MM.1S (cell line): ENCODE data around the gene TPM4.

ENCODE experiments used
- DNase-seq: peaks from one replicate; pipeline ENCODE4 v3.0.0-alpha.2; 2015
- H2AFZ ChIP-seq: fragments of 300-600 bp; sonication (generic); 2 replicates; pipeline ENCODE4 v1.6.0; 2016; ENCODE audit warnings: antibody characterized with exemption, low read length
- H3F3A ChIP-seq: fragments of 300-600 bp; sonication (generic); 2 replicates; pipeline ENCODE4 v1.6.1; 2016; ENCODE audit warnings: mild to moderate bottlenecking, antibody characterized with exemption, low read length, moderate library complexity, mixed read lengths; ENCODE audit not compliant: insufficient read depth
- H3K27ac ChIP-seq: fragments of 300-600 bp; sonication (generic); 2 replicates; pipeline ENCODE4 v1.5.1; 2016; ENCODE audit warnings: mild to moderate bottlenecking, low read length
- H3K27me3 ChIP-seq: fragments of 300-600 bp; sonication (generic); replicated peaks from 2 replicates; pipeline ENCODE4 v1.6.0; 2016; ENCODE audit warnings: low read length; ENCODE audit not compliant: insufficient read depth
- H3K36me3 ChIP-seq: fragments of 300-600 bp; sonication (generic); replicated peaks from 2 replicates; pipeline ENCODE4 v1.6.1; 2016; ENCODE audit warnings: mild to moderate bottlenecking, low read length, mixed read lengths; ENCODE audit not compliant: insufficient read depth
- H3K4me1 ChIP-seq: fragments of 300-600 bp; sonication (generic); 2 replicates; pipeline ENCODE4 v1.6.1; 2016; ENCODE audit warnings: low read length, mixed read lengths
- H3K4me2 ChIP-seq: fragments of 300-600 bp; sonication (generic); 2 replicates; pipeline ENCODE4 v1.6.0; 2016; ENCODE audit warnings: low read depth, low read length
- H3K4me3 ChIP-seq: fragments of 300-600 bp; sonication (generic); 2 replicates; pipeline ENCODE4 v1.5.1; 2016; ENCODE audit warnings: low read length, mixed read lengths
- H3K79me2 ChIP-seq: fragments of 300-600 bp; sonication (generic); 2 replicates; pipeline ENCODE4 v1.6.1; 2016; ENCODE audit warnings: mixed run types, low read length, mixed read lengths
- H3K9ac ChIP-seq: fragments of 300-600 bp; sonication (generic); 2 replicates; pipeline ENCODE4 v1.6.1; 2016; ENCODE audit warnings: low read length, mixed read lengths
- H3K9me2 ChIP-seq: fragments of 300-600 bp; sonication (generic); replicated peaks from 2 replicates; pipeline ENCODE4 v1.6.1; 2016; ENCODE audit warnings: mild to moderate bottlenecking, low read length, mixed read lengths; ENCODE audit not compliant: insufficient read depth
- H3K9me3 ChIP-seq: fragments of 300-600 bp; sonication (generic); replicated peaks from 2 replicates; pipeline ENCODE4 v1.6.1; 2016; ENCODE audit warnings: mild to moderate bottlenecking, low read length, mixed read lengths; ENCODE audit not compliant: insufficient read depth
- H4K20me1 ChIP-seq: fragments of 300-600 bp; sonication (generic); 2 replicates; pipeline ENCODE4 v1.6.1; 2016; ENCODE audit warnings: mild to moderate bottlenecking, low read length, moderate library complexity, mixed read lengths; ENCODE audit not compliant: insufficient read depth
- EZH2 ChIP-seq: fragments of 300-600 bp; sonication (generic); optimal IDR thresholded peaks from 2 replicates; pipeline ENCODE3; 2017; ENCODE audit warnings: low read depth, mild to moderate bottlenecking, antibody characterized with exemption, low read length, mixed read lengths
- EZH2phosphoT487 ChIP-seq: fragments of 300-600 bp; sonication (generic); IDR thresholded peaks from 2 replicates; pipeline ENCODE4 v1.6.1; 2018; ENCODE audit warnings: antibody characterized with exemption, low read length
- TF ChIP-seq, protein P1 (sequence below): fragments of 300-600 bp; sonication (generic); IDR thresholded peaks from 2 replicates; pipeline ENCODE4 v1.5.1; 2016; ENCODE audit warnings: antibody characterized with exemption, low read length, mixed read lengths

TPM4 gene

DNA sequence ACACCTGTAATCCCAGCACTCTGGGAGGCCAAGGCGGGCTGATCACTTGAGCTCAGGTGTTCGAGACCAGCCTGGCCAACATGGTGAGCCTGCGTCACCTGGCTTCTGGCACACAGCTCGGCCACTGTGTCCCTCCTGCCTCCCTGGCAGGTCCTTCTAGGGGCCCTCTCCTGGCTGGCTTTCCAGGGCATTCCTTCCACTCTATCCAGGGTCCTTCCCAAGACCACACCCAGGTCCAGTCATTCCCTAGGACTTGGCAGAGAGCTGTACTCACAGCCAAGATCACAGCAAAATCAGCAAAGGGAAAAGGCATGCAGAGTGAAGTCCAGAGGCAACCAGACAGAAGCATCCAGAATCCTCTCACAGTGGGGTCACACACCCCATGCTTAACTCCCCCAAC lies 57.5 kb downstream of the TPM4 start:
- H3K27ac ChIP-seq, result peak overlapping the region; percentile 92
- no peaks in the 10 kb centered on the region for H3K27me3 ChIP-seq
- no peaks in the 10 kb centered on the region for H4K20me1 ChIP-seq
- H3K36me3 ChIP-seq, result peaks cover 24% of the 10 kb centered on the region
- peaks cover 48% of the 10 kb centered on the region for H3K79me2 ChIP-seq
- no peaks in the 10 kb centered on the region for H3K9me3 ChIP-seq
- H3K9ac ChIP-seq, result peak overlapping the region; percentile 39
- no peaks in the 10 kb centered on the region for H3K9me2 ChIP-seq
- H3F3A ChIP-seq, result peaks cover 46% of the 10 kb centered on the region
- peaks cover 40% of the 10 kb centered on the region for H3K4me1 ChIP-seq
- TF ChIP-seq, protein P1, sequence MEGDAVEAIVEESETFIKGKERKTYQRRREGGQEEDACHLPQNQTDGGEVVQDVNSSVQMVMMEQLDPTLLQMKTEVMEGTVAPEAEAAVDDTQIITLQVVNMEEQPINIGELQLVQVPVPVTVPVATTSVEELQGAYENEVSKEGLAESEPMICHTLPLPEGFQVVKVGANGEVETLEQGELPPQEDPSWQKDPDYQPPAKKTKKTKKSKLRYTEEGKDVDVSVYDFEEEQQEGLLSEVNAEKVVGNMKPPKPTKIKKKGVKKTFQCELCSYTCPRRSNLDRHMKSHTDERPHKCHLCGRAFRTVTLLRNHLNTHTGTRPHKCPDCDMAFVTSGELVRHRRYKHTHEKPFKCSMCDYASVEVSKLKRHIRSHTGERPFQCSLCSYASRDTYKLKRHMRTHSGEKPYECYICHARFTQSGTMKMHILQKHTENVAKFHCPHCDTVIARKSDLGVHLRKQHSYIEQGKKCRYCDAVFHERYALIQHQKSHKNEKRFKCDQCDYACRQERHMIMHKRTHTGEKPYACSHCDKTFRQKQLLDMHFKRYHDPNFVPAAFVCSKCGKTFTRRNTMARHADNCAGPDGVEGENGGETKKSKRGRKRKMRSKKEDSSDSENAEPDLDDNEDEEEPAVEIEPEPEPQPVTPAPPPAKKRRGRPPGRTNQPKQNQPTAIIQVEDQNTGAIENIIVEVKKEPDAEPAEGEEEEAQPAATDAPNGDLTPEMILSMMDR, result no peak
- TF ChIP-seq EZH2, result no peak
- TF ChIP-seq EZH2phosphoT487, result no peak
- peak overlapping the region; percentile 52 for H3K4me2 ChIP-seq
- no peak overlapping the region for H3K4me3 ChIP-seq
- DNase-seq, result no peak
- H2AFZ ChIP-seq, result no peak overlapping the region

DNA sequence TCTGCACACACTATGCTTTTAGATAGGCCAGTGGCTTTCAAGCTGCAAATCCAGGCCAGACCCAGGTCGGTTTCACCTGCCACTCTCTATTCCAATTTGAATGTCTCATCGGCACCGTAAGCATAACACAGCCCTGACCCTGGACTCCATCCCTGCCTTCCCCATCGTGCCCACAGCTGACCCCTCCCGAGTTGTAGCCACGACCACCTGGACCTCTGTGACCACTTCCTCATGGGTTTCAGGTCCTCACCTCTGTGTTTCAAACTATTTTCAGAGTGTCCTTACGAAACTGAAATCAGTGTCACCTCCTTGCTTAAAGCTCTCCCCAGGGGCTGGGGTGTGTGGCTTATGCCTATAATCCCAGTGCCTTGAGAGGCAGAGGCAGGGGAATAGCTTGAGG lies 58.2 kb downstream of the TPM4 start:
- DNase-seq, result peak; percentile 80
- H3K27ac ChIP-seq, result peak overlapping the region; percentile 92
- TF ChIP-seq, protein P1, result no peak
- TF ChIP-seq EZH2phosphoT487 (no peak), EZH2 (no peak)
- H3F3A ChIP-seq, result peaks cover 46% of the 10 kb centered on the region
- peaks cover 41% of the 10 kb centered on the region for H3K79me2 ChIP-seq
- H2AFZ ChIP-seq, result no peak overlapping the region
- H3K4me1 ChIP-seq, result peaks cover 40% of the 10 kb centered on the region
- no peaks in the 10 kb centered on the region for H3K9me2 ChIP-seq
- H3K4me2 ChIP-seq, result peak overlapping the region; percentile 52; the same call in 1 of the 2 replicates
- no peaks in the 10 kb centered on the region for H3K9me3 ChIP-seq
- H3K36me3 ChIP-seq, result peaks cover 17% of the 10 kb centered on the region
- H3K27me3 ChIP-seq, result no peaks in the 10 kb centered on the region
- H3K4me3 ChIP-seq, result no peak overlapping the region
- H4K20me1 ChIP-seq, result no peaks in the 10 kb centered on the region
- peak overlapping the region; percentile 39; the same call in 1 of the 2 replicates for H3K9ac ChIP-seq

DNA sequence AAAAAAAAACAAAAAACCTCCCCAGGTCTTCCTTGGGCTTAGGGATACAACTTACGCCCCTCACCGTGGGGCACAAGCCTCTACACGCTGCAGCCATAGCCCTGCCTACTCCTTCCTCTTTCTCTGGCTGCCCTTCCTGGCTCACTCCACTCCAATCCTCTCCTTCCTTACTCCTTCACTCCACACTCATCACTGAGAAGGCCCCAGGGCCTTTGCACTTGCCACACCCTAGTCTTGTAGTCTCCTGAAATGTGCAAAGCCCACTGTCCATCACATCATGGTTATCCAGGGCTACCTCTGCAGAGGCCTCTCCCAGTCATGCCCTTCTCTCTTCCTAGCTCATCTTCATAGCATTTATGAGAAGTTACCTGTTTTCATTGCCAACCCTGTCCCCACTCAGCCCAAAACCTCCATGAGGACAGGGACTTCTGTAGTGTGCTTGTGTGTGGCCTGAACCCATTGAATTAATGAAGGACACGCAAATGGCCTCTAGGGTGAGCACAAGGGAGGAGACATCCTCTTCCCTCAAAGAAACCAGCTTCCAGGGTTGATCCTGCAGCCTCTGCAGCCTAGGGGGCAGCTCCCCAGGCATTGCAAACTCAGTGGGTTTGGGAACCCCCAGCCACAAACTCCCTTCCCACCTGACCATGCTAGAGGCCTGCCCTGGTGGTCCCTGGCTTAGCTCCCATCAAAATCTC lies 59.3 kb downstream of the TPM4 start:
- Histone ChIP-seq H3K79me2 (peaks cover 31% of the 10 kb centered on the region), H4K20me1 (no peaks in the 10 kb centered on the region), H3K36me3 (peaks cover 12% of the 10 kb centered on the region), H3K9ac (no peak overlapping the region), H3K4me3 (no peak overlapping the region), H2AFZ (no peak overlapping the region), H3K27me3 (no peaks in the 10 kb centered on the region), H3F3A (peaks cover 47% of the 10 kb centered on the region), H3K9me3 (no peaks in the 10 kb centered on the region), H3K27ac (peak overlapping the region; percentile 92; the same call in 1 of the 2 replicates), H3K4me1 (peaks cover 40% of the 10 kb centered on the region), H3K9me2 (no peaks in the 10 kb centered on the region), H3K4me2 (no peak overlapping the region)
- no peak for DNase-seq
- TF ChIP-seq EZH2phosphoT487 (no peak), EZH2 (no peak)
- TF ChIP-seq, protein P1, result no peak
